ENCODE data around the gene KDM6B. TPM values are rescaled to one million over a fixed set of nuclear protein-coding genes. Genes with fewer than 3 reads are reported as not detected.

Gene KDM6B
- total RNA-seq, 2 donors from 2014 or later, result 53.3 to 60.3 TPM

DNA sequence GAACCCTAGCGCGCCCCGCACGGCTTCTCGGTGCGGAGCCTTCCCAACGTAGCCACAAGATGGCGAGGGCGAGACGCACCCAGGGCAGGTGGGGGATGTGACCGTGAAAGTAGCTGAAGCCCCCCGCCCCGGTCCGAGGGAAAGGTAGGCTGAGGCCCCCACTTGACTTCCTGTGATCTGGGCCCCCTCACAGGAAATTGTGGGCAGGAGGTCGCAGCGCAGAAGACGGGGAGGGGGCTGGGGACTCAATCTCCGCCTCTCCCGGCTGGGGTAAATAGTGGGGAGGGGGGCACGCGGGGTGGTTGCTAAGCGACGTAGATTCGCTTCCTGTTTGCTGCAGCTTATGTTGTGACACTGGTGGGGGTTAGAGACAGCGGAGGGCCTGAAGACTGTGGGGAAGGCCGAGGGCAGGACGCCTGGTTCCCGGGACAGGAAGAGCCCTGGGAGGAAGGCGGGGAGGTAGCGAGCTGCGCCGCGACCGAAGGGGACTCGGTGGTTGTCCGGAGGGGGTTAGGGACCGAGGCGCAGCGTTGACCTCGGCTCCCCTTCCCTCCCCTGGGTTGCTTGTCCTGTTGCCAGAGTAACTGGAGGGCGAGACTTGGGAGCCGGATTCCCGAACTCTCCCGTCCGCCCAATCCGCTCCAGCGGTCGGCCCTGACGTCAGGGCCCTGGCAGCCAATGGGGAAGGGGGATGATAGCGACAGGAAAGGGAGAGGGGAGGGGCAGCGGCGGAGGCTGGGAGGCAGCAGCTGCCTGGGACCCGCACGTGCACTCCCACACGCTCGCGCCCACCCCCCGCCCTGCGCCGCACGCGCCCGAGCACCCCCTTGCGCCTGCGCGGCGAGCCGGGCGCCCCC is 1.2 kb downstream of the KDM6B start:
- WGBS, 2 experiments (ENCODE audit: insufficient coverage in 1 of 2, insufficient read length in 1 of 2), result 0% methylated on average over 29 to 69 of the region's 69 CpGs
- H3K36me3 ChIP-seq (ENCODE audit: control insufficient read depth, insufficient read depth, low read length), result no peaks in the 10 kb centered on the region
- peak overlapping the region; percentile 97 for H3K27ac ChIP-seq (ENCODE audit: low read depth, low read length)
- H3K9me3 Mint-ChIP-seq, result no peaks in the 10 kb centered on the region
- H3K4me3 Mint-ChIP-seq, result peak overlapping the region; percentile 93
- peaks cover 5% of the 10 kb centered on the region for H3K4me1 ChIP-seq (ENCODE audit: control insufficient read depth, insufficient read depth, low read length)
- TF ChIP-seq, protein P1, sequence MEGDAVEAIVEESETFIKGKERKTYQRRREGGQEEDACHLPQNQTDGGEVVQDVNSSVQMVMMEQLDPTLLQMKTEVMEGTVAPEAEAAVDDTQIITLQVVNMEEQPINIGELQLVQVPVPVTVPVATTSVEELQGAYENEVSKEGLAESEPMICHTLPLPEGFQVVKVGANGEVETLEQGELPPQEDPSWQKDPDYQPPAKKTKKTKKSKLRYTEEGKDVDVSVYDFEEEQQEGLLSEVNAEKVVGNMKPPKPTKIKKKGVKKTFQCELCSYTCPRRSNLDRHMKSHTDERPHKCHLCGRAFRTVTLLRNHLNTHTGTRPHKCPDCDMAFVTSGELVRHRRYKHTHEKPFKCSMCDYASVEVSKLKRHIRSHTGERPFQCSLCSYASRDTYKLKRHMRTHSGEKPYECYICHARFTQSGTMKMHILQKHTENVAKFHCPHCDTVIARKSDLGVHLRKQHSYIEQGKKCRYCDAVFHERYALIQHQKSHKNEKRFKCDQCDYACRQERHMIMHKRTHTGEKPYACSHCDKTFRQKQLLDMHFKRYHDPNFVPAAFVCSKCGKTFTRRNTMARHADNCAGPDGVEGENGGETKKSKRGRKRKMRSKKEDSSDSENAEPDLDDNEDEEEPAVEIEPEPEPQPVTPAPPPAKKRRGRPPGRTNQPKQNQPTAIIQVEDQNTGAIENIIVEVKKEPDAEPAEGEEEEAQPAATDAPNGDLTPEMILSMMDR (conservative IDR thresholded peaks at IDR 0.05), result peak; percentile 84
- peak overlapping the region; percentile 97 for H3K9ac ChIP-seq (ENCODE audit: extremely low read depth, low read length, poor library complexity, severe bottlenecking)
- H3K4me3 ChIP-seq (ENCODE audit: low read length), result peak overlapping the region; percentile 92
- H3K27me3 Mint-ChIP-seq (ENCODE audit: insufficient read depth), result peaks cover 36% of the 10 kb centered on the region
- peaks cover 33% of the 10 kb centered on the region for H3K4me1 Mint-ChIP-seq
- peak overlapping the region; percentile 99 for H3K27ac Mint-ChIP-seq
- no peaks in the 10 kb centered on the region for H3K9me3 ChIP-seq (ENCODE audit: control insufficient read depth, low read length)
- DNase-seq, result peak; percentile 100
- H3K27me3 ChIP-seq (ENCODE audit: control insufficient read depth, insufficient read depth, low read length, poor library complexity, severe bottlenecking), result peaks cover 31% of the 10 kb centered on the region
- H3K36me3 Mint-ChIP-seq (ENCODE audit: low read depth), result peaks cover 4% of the 10 kb centered on the region

DNA sequence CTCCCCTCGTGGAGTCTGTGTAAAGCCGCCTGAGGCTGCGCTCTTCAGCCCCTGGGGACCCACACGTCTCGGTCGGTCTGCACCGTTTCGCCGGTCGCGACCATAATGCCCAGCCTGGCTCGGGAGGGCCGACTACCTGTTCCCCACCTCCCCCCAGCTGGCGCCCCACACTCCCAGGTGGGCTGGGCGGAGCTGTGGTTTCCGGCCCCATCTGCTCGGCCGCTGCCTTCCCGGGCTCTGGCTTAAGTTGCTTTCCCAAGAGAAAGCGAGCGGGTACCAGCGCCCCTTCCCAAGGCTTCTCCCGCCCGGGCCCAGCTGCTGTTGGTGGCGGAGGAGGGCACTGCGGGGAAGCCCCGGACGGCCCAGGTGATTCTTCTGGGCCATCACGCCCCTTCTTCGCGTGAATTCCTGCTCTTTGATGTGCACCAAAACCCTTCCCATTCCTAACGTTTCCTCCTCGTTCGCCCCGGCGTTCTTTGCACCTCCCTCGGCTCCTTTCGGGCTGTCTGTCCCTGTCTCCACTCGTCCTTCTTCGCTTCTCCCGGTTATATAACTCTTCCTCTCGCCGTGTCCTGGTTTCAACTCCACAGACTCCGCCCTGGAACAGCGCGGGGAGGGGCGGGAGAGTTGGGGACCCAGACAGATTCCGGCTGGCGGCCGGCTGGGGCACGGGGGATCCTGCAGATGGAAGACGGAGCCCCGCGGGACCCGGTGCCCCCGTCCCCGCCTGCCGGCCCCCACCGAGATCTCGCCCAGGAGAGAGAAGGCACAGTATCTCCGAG is 2.0 kb downstream of the KDM6B start:
- Mint-ChIP-seq H3K9me3 (no peaks in the 10 kb centered on the region), H3K36me3 (ENCODE audit: low read depth) (peaks cover 11% of the 10 kb centered on the region), H3K27me3 (ENCODE audit: insufficient read depth) (peaks cover 30% of the 10 kb centered on the region), H3K4me3 (peak overlapping the region; percentile 93), H3K27ac (peak overlapping the region; percentile 98), H3K4me1 (peaks cover 42% of the 10 kb centered on the region)
- Histone ChIP-seq H3K9me3 (ENCODE audit: control insufficient read depth, low read length) (no peaks in the 10 kb centered on the region), H3K4me3 (ENCODE audit: low read length) (peak overlapping the region; percentile 92), H3K27ac (ENCODE audit: low read depth, low read length) (peak overlapping the region; percentile 95), H3K9ac (ENCODE audit: extremely low read depth, low read length, poor library complexity, severe bottlenecking) (peak overlapping the region; percentile 97), H3K36me3 (ENCODE audit: control insufficient read depth, insufficient read depth, low read length) (peaks cover 4% of the 10 kb centered on the region), H3K27me3 (ENCODE audit: control insufficient read depth, insufficient read depth, low read length, poor library complexity, severe bottlenecking) (peaks cover 23% of the 10 kb centered on the region), H3K4me1 (ENCODE audit: control insufficient read depth, insufficient read depth, low read length) (peaks cover 9% of the 10 kb centered on the region)
- no peak for DNase-seq
- WGBS, 2 experiments (ENCODE audit: insufficient coverage in 1 of 2, insufficient read length in 1 of 2), result 0% methylated on average over 25 to 61 of the region's 61 CpGs
- TF ChIP-seq, protein P1 (conservative IDR thresholded peaks at IDR 0.05), result no peak

DNA sequence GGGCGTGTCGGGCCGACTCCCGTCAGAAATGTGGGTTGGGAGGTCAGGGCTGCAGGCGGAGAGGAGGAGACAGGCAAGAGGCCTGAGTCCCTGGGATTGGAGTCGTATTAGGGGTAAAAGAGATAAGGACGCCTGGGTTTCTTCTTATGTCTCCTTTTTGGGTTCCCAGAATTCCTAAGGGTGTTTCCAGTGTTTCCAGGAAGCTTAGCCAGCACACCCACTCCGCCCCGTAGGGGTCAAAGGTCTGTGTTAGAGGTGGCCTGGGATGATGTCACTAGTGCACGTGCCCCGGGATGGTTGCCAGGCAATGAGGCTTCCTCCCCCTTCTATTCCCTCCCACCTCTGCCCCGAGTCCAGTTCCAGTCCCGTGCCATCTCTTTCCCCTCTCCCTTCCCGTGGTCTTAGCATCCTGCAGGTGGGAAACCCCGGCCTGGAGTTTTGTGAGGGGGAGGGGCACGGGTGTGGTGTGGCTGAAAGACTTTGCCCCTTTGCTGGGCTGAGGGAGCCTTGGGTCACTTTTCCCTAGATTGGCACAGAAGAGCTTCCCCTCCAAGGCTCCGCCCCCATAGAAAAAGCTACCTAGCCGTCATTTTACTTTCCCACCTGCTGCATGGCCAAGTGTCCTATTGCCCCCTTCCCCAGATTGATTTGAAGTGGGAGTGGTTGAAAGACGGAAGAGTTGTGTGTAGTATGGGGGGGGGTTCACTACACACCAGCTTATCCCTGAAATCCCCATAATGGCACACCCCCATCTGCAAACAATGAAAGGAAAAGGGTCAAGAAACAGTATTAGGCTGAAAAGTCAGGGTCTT is 2.8 kb downstream of the KDM6B start:
- H3K9ac ChIP-seq (ENCODE audit: extremely low read depth, low read length, poor library complexity, severe bottlenecking), result peak overlapping the region; percentile 97
- Mint-ChIP-seq H3K4me3 (peak overlapping the region; percentile 93), H3K27me3 (ENCODE audit: insufficient read depth) (peaks cover 22% of the 10 kb centered on the region), H3K36me3 (ENCODE audit: low read depth) (peaks cover 13% of the 10 kb centered on the region), H3K9me3 (no peaks in the 10 kb centered on the region), H3K4me1 (peaks cover 46% of the 10 kb centered on the region), H3K27ac (peak overlapping the region; percentile 98)
- H3K36me3 ChIP-seq (ENCODE audit: control insufficient read depth, insufficient read depth, low read length), result peaks cover 6% of the 10 kb centered on the region
- peaks cover 15% of the 10 kb centered on the region for H3K27me3 ChIP-seq (ENCODE audit: control insufficient read depth, insufficient read depth, low read length, poor library complexity, severe bottlenecking)
- TF ChIP-seq, protein P1 (conservative IDR thresholded peaks at IDR 0.05), result no peak
- H3K4me3 ChIP-seq (ENCODE audit: low read length), result peak overlapping the region; percentile 92
- H3K4me1 ChIP-seq (ENCODE audit: control insufficient read depth, insufficient read depth, low read length), result peaks cover 11% of the 10 kb centered on the region
- WGBS, 2 experiments (ENCODE audit: insufficient coverage in 1 of 2, insufficient read length in 1 of 2), result 0% methylated on average over 7 to 16 of the region's 19 CpGs
- no peaks in the 10 kb centered on the region for H3K9me3 ChIP-seq (ENCODE audit: control insufficient read depth, low read length)
- H3K27ac ChIP-seq (ENCODE audit: low read depth, low read length), result peak overlapping the region; percentile 95
- DNase-seq, result peak; percentile 100

All from endodermal cell (in vitro differentiated cells).